MG63 (cell line): ENCODE measurements around the gene FAM234A. TPM values are rescaled to one million over a fixed set of nuclear protein-coding genes. Genes with fewer than 3 reads are reported as not detected.
"Not testable (repeated sequence)": the region's sequence is repeated elsewhere in the genome, so short reads cannot be mapped to it uniquely, and the experiment has no call there.

ENCODE experiments used
- DNase-seq: peaks from one replicate; pipeline ENCODE4 v3.0.0-alpha.2; 2020
- H3K27me3 ChIP-seq: fragments of 250-450 bp; sonication (Bioruptor Pico); 2 replicates; pipeline ENCODE4 v1.5.1; 2020; ENCODE audit warnings: mild to moderate bottlenecking, moderate library complexity
- H3K36me3 ChIP-seq: fragments of 250-450 bp; sonication (Bioruptor Pico); 2 replicates; pipeline ENCODE4 v1.5.1; 2020; ENCODE audit warnings: mild to moderate bottlenecking, moderate library complexity
- H3K4me3 ChIP-seq: fragments of 250-450 bp; sonication (Bioruptor Pico); 2 replicates; pipeline ENCODE4 v1.5.1; 2020; ENCODE audit warnings: mild to moderate bottlenecking, moderate library complexity
- H3K9me3 ChIP-seq: fragments of 250-450 bp; sonication (Bioruptor Pico); 2 replicates; pipeline ENCODE4 v1.5.1; 2020; ENCODE audit warnings: mild to moderate bottlenecking, moderate library complexity
- total RNA-seq: library from RNA; depleted of rRNA; stranded (reverse); fragments of >200 nt; shearing (Covaris generic); gene quantifications from 2 replicates; pipeline ENCODE4 v1.2.3, GENCODE V29; 2014; ENCODE audit warnings: low replicate concordance

Gene FAM234A
- total RNA-seq, 1 experiment from 2014 or later, result 106 TPM

DNA sequence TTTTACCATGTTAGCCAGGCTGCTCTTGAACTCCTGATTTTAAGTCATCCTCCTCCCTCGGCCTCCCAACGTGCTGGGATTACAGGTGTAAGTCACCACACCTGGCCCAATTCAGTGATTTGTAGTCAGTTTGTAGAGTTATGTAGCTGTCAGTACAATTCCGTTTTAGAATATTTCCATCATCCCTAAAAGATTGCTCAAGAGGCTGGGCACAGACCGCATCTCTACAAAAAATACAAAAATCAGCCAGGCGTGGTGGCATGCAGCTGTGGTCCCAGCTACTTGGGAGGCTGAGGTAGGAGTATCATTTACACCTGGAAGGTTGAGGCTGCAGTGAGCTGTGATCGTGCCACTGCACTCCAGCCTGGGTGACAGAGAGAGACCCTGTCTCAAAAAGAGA is 20.6 kb downstream of the FAM234A start:
- H3K36me3 ChIP-seq, result peaks cover 27% of the 10 kb centered on the region
- no peaks in the 10 kb centered on the region for H3K27me3 ChIP-seq
- DNase-seq, result no peak
- no peaks in the 10 kb centered on the region for H3K9me3 ChIP-seq
- H3K4me3 ChIP-seq, result no peak overlapping the region

DNA sequence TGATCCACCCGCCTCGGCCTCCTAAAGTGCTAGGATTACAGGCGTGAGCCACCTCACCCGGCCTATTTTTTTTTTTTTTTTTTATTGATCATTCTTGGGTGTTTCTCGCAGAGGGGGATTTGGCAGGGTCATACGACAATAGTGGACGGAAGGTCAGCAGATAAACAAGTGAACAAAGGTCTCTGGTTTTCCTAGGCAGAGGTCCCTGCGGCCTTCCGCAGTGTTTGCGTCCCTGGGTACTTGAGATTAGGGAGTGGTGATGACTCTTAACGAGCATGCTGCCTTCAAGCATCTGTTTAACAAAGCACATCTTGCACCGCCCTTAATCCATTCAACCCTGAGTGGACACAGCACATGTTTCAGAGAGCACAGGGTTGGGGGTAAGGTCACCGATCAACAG is 23.5 kb downstream of the FAM234A start:
- H3K36me3 ChIP-seq, result peaks cover 23% of the 10 kb centered on the region
- H3K4me3 ChIP-seq, DNase-seq, H3K27me3 ChIP-seq, H3K9me3 ChIP-seq: not testable (repeated sequence)

GRCh38 chr16:259226-259625 is 24.6 kb downstream of the FAM234A start:
- Histone ChIP-seq H3K9me3 (no peaks in the 10 kb centered on the region), H3K27me3 (no peaks in the 10 kb centered on the region), H3K36me3 (peaks cover 20% of the 10 kb centered on the region), H3K4me3 (no peak overlapping the region)
- no peak for DNase-seq

DNA sequence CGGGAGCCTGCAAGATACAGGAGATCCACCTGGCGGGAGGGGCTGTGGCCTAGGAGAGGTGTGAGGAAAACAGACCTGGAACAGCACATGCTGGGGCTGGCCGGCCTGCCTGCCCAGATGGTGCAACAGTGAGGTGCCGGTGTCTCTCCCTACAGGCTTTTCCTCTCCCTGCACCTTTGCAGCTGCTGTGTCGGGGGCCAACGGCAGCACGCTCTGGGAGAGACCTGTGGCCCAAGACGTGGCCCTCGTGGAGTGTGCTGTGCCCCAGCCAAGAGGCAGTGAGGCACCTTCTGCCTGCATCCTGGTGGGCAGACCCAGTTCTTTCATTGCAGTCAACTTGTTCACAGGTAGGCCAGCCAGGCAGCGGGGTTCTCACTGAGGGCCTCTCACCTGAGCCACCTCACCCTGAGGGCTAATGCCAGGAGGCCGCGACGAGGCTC is 25.2 kb downstream of the FAM234A start:
- no peak overlapping the region for H3K4me3 ChIP-seq

DNA sequence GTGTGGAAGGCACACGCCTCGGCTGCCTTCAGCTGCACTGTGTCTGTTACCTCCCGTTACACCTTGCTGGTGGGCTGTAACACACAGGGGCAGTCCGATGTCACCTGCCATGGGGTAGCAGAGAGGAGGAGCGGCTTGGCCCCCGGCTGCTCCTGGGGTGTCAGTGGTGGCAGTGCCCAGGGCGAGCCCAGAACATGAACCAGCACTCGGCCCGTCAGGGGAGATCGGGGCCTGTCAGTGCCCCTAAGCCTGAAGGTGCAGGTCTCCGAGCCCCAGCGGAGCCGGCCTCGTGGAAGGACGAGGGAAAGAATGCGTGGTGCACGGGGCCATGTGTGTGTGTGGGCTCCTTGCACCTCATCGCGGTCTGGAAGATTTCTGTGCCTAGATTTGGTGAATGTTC is 25.7 kb downstream of the FAM234A start:
- Histone ChIP-seq H3K36me3 (peaks cover 15% of the 10 kb centered on the region; the same call in 1 of the 2 replicates), H3K4me3 (no peak overlapping the region), H3K27me3 (no peaks in the 10 kb centered on the region), H3K9me3 (no peaks in the 10 kb centered on the region)
- no peak for DNase-seq

More for the DNA sequence above, 25.2 kb downstream of the FAM234A start:
- no peak for DNase-seq
- H3K9me3 ChIP-seq, result no peaks in the 10 kb centered on the region
- no peaks in the 10 kb centered on the region for H3K27me3 ChIP-seq
- peaks cover 15% of the 10 kb centered on the region; the same call in 1 of the 2 replicates for H3K36me3 ChIP-seq

DNA sequence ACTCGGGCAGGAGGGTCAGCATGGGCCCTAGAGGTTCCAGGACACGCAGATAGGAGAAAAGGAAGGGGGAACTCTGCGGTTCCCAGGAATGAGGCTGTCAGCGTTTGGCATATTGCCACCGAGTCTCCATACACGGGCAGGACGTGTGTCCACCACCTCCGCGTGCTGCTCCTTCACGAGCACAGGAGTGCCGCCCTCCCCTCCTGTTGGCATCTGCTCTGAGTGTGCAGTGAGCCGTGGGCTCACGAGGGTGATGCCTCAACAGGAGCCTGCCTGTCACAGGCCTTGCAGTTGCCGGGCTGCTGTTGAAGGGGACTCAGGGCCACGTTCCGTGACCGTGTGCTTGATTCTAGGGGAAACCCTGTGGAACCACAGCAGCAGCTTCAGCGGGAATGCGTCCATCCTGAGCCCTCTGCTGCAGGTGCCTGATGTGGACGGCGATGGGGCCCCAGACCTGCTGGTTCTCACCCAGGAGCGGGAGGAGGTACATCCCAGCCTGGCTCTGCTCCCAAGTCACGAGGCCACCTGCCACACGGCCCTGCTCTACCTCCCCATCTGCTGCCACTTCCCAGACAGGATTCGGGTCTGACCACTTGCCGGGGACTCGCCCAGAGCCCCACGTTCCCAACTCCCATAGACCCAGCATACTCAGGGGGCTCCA is 26.5 kb downstream of the FAM234A start:
- H3K36me3 ChIP-seq, result peaks cover 15% of the 10 kb centered on the region; the same call in 1 of the 2 replicates
- no peaks in the 10 kb centered on the region for H3K27me3 ChIP-seq
- DNase-seq, result no peak
- H3K9me3 ChIP-seq, result no peaks in the 10 kb centered on the region
- no peak overlapping the region for H3K4me3 ChIP-seq

GRCh38 chr16:262121-262745 is 27.6 kb downstream of the FAM234A start:
- peaks cover 13% of the 10 kb centered on the region; the same call in 1 of the 2 replicates for H3K36me3 ChIP-seq
- H3K9me3 ChIP-seq, result no peaks in the 10 kb centered on the region
- no peaks in the 10 kb centered on the region for H3K27me3 ChIP-seq
- no peak for DNase-seq
- H3K4me3 ChIP-seq, result no peak overlapping the region

DNA sequence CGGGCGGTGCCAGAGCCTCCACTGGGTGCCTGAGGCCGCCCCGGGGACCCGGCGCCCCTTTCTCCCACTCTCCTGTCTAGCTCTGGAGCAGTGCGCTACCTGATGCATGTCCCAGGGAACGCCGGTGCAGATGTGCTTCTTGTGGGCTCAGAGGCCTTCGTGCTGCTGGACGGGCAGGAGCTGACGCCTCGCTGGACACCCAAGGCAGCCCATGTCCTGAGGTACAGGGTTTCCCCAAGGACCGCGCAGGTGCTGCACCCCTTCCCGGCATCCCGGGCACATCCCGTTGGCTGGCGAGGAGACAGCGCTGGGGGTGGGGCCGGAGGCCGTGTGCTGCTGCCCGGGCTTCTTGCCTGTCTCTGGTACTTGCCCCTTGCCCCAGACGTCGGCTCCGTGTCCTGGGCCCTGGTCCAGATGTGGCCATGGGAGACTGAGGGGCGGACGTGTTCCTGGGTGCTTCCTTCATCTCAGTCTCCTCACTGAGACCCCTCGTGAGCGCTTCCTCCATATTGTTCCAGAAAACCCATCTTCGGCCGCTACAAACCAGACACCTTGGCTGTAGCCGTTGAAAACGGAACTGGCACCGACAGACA is 28.7 kb downstream of the FAM234A start:
- no peak overlapping the region for H3K4me3 ChIP-seq
- no peaks in the 10 kb centered on the region for H3K27me3 ChIP-seq

GRCh38 chr16:263944-264343 is 29.3 kb downstream of the FAM234A start:
- Histone ChIP-seq H3K36me3 (peaks cover 13% of the 10 kb centered on the region; the same call in 1 of the 2 replicates), H3K27me3 (no peaks in the 10 kb centered on the region), H3K4me3 (no peak overlapping the region), H3K9me3 (no peaks in the 10 kb centered on the region)
- DNase-seq, result no peak

More for the DNA sequence above, 28.7 kb downstream of the FAM234A start:
- no peak for DNase-seq
- Histone ChIP-seq H3K36me3 (peaks cover 13% of the 10 kb centered on the region; the same call in 1 of the 2 replicates), H3K9me3 (no peaks in the 10 kb centered on the region)

GRCh38 chr16:264440-264951 is 29.9 kb downstream of the FAM234A start:
- no peaks in the 10 kb centered on the region for H3K9me3 ChIP-seq
- DNase-seq, result no peak
- no peaks in the 10 kb centered on the region for H3K27me3 ChIP-seq
- no peak overlapping the region for H3K4me3 ChIP-seq
- peaks cover 12% of the 10 kb centered on the region; the same call in 1 of the 2 replicates for H3K36me3 ChIP-seq

DNA sequence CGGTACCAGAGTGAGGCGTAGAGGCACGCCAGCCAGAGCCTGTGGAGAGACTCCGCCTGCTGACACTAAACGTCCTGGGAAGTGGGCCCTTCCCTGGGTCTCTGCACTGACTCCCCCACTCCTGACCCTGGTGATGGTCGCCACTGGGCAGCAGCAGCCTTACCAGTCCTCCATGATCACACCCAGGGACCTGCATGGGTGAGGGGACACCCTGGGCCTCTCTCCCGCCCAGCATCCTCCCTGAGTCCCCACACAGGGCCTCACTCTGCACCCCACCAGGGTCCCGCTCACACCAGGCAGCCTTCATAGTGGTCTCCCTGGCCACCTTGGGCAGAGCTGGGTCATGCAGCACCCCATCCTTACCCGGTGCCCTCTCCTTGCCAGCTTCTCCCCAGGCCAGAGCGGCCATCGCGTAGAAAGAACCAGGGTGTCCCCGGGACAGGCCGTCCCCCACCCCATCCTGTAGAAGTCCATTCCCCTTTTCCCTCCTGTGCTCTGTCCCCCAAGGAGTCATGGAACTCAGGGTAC is 30.4 kb downstream of the FAM234A start:
- H3K9me3 ChIP-seq, result no peaks in the 10 kb centered on the region
- H3K36me3 ChIP-seq, result peaks cover 6% of the 10 kb centered on the region; the same call in 1 of the 2 replicates
- no peak overlapping the region for H3K4me3 ChIP-seq
- no peak for DNase-seq
- no peaks in the 10 kb centered on the region for H3K27me3 ChIP-seq

DNA sequence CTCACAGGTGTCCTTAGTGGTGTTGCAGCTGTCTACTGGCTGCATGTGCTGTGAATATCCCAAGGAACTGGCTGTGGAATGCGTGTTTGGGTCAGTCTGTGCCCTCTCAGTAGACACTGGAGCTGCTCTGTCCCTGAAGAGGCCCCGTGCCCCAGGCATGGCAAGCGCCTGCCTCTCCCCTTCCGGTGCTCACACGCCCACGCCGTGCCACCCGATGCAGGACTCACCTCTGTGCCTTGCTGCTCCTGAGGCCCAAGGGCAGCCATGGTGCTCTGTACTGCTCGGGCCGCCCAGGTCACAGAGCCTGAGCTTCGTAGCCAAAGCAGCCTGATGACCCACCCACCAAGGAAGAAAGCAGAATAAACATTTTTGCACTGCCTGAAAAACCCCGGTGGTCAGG is 31.1 kb downstream of the FAM234A start:
- DNase-seq, result no peak
- no peaks in the 10 kb centered on the region for H3K9me3 ChIP-seq
- H3K36me3 ChIP-seq, result peaks cover 6% of the 10 kb centered on the region; the same call in 1 of the 2 replicates
- H3K4me3 ChIP-seq, result no peak overlapping the region
- H3K27me3 ChIP-seq, result no peaks in the 10 kb centered on the region

DNA sequence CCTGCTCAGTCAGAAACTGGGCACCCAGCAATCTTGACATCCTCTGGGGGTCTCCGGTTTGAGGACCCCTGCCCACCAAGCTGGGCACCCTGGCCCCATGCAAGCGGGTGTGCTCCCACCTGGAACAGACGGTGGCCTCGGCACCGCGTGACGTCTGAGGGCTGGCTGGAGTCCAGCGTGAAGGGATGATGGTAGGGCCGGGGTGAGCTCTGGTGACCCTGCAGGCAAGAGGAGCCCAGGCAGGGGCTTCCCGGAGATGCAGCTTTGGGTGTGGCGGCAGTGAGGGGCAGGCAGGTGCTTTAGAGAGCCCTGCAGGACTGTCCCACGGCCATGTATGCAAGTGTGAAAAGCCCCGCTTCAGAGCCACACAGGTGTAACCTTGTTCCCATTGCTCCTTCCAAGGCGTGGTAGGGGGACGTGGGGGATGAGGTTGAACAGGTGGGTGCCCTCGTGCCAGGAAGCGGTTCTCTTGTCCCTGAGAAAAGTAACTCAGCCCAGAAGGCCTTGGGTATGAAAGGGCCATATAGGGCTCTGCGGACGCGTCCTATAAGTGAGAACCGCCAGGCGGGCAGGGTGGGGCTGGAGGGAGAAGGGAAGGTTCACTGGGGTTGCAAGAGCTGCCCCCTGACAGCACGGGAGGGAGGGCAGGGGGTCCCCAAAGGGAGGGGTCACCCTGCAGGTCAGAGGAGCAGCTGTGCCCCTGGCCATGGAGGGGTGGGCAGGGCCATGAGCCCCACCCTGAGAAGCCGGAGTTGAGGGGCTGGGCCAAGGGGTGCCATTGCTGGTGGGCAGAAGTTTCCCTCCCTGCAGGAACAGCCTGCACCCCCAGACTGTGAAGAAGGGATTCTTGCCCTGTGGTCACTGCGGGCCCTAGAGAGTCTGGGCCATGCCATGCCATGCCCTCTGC is 31.9 kb downstream of the FAM234A start:
- no peaks in the 10 kb centered on the region for H3K9me3 ChIP-seq
- no peak for DNase-seq
- H3K4me3 ChIP-seq, result no peak overlapping the region
- peaks cover 6% of the 10 kb centered on the region; the same call in 1 of the 2 replicates for H3K36me3 ChIP-seq
- no peaks in the 10 kb centered on the region for H3K27me3 ChIP-seq

GRCh38 chr16:267562-267961 is 32.9 kb downstream of the FAM234A start:
- not testable (repeated sequence) for H3K9me3 ChIP-seq, H3K36me3 ChIP-seq, H3K4me3 ChIP-seq, H3K27me3 ChIP-seq, DNase-seq

- no peaks in the 10 kb centered on the region for H3K27me3 ChIP-seq
- no peak overlapping the region for H3K4me3 ChIP-seq
- DNase-seq, result no peak
- no peaks in the 10 kb centered on the region for H3K9me3 ChIP-seq
- H3K36me3 ChIP-seq, result no peaks in the 10 kb centered on the region
Measured at GRCh38 chr16:268141-269053, 33.8 kb downstream of the FAM234A start.
